GM18951 (cell line): ENCODE results near the gene HMGCL.
"Not testable (repeated sequence)": the region's sequence is repeated elsewhere in the genome, so short reads cannot be mapped to it uniquely, and the experiment has no call there.

Experiments
- POLR2A ChIP-seq: IDR thresholded peaks from 4 replicates; pipeline ENCODE4 v1.6.1; 2011; ENCODE audit warnings: mild to moderate bottlenecking; ENCODE audit not compliant: insufficient read length, insufficient read depth; ENCODE audit errors: extremely low read depth
- in situ Hi-C: fragments of 300-500 bp; cut with MboI; formaldehyde crosslinking; loops from one replicate; pipeline ENCODE4 v1.12.0; 2022; ENCODE audit warnings: low sequenced_read_pairs, mixed read lengths, inconsistent platforms; ENCODE audit not compliant: unreplicated experiment

Gene HMGCL

DNA sequence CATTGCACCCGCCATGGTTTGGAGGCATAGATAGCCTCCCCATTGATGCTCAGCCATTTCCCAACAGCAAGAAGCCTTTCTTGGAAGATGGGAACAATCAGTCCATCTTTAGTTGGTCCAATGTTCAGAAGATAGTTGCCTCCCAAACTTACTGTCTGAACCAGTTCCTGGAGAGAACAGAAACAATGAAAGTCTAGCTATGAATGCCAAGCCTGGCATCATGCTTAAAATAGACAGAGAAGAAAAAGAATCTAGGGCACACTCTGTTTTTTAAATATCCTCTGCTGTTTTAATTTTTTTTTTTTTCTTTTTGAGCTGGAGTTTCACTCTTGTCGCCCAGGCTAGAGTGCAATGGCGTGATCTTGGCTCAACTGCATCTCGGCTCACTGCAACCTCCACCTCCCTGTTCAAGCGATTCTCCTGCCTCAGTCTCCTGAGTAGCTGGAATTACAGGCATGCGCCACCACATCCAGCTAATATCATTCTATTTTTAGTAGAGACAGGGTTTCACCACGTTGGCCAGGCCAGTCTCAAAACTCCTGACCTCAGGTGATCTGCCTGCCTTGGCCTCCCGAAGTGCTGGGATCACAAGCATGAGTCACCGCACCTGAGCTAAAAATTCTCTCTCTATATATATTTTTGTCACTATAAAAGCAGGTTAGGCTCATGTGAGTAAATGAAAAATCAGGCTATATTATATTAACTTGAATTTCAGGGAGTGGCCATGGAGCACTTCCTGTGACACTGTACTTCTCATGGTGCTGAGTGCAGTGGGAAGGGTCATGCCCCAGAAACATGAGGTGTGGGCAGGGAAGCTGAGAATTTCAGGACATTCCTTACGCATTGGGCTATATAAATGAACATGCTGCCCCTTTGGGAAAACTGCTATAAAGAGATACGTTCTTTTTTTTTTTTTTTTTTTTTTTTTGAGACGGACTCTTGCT, 23.7 kb upstream of the HMGCL start:
- in situ Hi-C loops = no loop called here
- TF ChIP-seq POLR2A = no peak

DNA sequence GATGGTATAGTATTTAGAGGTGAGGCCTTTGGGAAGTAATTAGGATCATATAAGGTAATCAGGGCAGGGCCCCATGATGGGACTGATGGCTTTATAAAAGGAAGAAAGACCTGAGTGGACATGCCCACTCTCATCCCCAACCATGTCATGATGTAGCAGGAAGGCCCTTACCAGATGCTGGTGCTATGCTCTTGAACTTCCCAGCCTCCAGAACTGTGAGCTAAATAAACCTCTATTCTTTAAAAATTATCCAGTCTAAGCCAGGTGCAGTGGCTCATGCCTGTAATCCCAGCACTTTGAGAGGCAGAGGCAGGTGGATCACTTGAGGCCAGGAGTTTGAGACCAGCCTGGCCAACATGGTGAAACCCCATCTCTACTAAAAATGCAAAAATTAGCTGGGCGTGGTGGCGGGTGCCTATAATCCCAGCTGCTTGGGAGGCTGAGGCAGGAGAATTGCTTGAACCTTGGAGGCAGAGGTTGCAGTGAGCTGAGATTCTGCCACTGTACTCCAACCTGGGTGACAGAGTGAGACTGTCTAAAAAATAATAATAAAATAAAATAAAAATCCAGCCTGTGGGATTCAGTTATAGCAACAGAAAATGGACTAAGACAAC, 22.4 kb upstream of the HMGCL start:
- in situ Hi-C loops = not testable (repeated sequence)

DNA sequence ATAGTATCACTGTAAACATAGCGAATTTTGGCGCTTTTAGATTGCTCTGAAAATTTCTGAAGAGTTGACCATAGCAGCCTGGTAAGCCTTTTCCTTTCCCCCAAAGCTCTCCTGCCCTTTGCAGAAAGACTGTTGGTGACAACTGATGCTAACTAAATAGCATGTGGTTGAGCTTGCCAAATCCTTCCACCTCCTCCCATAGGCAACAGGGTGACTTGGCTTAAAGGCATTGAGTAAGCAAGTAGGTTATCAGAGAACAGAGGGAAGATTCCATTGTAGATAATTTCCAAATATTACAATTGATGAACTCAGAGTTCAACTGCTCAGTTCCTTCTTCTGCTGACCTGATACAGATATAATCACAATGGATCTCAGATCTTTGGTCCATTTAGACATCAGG, 19.9 kb upstream of the HMGCL start:
- no peak for TF ChIP-seq POLR2A
- in situ Hi-C loops = no loop called here

DNA sequence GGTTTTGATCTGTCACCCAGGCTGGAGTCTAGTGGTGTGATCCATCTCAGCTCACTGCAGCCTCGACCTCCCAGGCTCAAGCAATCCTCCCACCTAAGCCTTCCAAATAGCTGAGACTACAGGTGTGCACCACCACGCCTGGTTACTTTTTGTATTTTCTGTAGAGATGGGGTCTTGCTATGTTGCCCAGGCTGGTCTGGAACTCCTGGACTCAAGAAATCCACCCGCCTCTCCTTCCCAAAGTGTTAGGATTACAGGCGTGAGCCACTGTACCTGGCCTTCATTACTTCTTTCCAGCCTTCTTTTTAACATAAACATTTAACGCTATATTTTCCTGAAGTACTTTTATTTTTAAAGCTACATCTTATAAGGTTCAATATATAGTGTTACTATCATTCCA, 18.4 kb upstream of the HMGCL start:
- in situ Hi-C loops = no loop called here
- no peak for TF ChIP-seq POLR2A

DNA sequence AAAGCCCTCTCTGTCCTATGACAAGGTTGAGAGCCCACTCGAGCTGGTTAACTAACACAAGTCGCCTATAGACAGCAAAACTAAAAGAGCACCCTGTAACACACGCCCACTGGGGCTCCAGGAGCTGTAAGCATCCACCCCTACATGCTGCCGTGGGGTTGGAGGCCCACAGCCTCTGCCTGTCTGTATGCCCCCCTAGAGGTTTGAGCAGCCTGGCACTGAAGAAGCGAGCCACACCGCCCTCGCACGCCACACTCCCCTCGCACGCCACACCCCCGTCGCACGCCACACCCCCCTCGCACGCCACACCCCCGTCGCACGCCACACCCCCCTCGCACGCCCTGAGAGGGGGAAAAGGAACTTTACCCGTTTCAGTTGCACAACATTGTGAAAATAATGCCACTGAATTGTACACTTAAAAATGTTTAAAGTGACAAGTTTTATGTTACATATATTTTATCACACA, 13.2 kb upstream of the HMGCL start:
- TF ChIP-seq POLR2A = no peak
- in situ Hi-C loops = no loop called here

DNA sequence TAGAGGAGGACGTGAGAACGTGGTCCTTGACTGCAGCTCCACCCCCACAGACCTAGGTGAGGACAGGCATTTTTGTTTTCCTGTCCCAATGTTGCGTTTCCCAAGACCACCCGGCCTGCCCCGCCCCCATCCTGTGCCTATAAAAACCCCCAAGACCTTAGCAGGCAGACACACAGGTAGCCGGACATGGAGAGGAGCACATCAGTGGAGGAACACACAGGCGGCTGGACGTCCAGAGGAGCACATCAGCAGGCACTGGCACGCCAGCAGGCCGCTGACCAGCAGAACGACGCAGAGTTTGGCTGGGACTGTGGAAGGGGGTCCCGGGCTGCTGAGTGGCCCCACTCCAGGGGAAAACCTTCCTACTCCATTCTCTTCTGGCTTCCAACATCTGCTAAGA, 12.7 kb upstream of the HMGCL start:
- in situ Hi-C loops = no loop called here
- TF ChIP-seq POLR2A = no peak

DNA sequence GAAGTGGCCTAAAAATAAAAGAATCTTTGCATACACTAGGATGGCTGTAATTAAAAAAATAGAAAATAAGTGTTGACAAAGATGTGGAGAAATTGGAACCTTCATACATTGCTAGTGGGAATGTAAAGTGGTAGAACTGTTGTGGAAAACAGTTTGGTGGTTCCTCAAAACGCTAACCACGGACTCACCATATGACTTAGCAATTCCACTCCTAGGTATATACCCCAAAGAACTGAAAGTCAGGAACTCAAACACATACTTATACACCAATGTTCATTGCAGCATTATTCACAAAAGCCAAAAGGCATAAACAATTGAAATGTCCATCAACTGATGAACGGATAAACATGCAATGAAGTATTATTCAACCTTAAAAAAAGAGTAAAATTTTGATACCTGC, 10.8 kb upstream of the HMGCL start:
- in situ Hi-C loops = no loop called here
- TF ChIP-seq POLR2A = no peak

DNA sequence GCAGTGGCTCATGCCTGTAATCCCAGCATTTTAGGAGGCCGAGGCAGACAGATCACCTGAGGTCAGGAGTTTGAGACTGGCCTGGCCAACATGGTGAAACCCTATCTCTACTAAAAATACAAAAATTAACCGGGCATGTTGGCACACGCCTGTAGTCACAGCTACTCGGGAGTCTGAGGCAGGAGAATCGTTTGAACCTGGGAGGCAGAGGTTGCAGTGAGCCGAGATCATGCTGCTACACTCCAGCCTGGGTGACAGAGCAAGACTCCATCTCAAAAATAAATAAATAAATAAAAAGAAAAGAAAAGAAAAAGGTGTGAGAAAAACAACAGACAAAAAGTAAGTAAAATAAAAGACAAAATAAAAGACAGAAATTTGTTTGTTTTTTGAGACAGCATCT, 8.9 kb upstream of the HMGCL start:
- in situ Hi-C loops = not testable (repeated sequence)

DNA sequence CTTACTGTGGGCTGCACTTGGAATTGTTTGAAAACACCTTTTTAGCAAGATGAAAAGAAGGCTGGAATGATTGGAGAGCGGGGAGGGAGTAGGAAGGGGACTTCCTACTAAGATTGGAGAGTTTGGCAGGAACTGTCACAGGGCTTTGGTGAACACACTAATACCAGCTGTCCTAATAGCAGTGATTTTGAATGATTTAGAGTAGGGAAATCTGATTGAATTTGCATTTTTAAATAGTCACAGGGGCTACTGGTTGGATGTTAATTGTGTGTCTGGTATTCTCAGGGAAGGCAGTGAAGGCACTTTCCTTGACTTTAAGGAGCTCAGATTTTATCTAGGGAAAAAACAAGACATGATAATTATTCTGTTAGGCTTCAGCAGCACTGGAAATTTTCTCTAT, 2.5 kb upstream of the HMGCL start:
- in situ Hi-C loops = no loop called here
- TF ChIP-seq POLR2A = no peak

DNA sequence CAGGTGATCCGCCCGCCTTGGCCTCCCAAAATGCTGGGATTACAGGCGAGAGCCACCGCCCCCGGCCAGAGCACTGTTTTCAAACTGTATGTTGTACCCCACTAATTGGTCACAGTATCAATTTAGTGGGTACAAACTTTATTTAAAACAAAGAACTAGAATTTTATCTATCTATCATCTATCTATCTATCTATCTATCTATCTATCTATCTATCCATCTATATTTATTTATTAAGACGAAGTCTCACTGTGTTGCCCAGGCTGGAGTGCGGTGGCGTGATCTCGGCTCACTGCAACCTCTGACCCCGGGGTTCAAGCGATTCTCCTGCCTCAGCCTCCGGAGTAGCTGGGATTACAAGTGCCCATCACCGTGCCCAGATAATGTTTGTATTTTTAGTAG, 1.4 kb upstream of the HMGCL start:
- in situ Hi-C loops = not testable (repeated sequence)

DNA sequence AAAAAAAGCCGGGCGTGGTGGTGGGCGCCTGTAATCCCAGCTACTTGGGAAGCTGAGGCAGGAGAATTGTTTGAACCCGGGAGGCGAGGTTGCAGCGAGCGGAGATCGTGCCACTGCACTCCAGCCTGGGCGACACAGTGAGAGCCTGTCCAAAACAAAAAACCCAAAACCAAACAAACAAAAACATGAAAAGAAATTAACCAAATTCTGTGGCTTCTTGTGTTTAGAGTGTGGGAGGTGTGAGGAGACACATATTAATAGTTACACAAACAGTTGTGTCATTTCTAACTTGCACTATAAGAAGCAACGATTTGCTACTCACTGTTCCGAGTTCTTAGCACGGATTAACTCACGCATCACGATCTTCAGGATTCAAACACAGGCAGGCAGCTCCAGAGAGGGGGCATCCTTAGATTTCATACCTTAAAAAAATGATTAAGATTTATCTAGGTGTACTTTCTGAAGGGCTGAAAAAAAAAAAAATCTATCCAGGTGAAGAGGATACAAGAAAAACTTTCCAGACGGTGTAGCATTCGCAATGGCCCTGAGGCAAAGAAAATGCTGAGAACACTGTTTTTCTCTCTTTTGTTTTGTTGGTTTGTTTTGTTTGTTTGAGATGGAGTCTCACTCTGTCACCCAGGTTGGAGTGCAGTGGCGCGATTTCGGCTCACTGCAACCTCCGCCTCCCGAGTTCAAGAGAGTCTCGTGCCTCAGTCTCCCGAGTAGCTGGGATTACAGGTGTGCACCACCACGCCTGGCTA, 713 bp upstream of the HMGCL start:
- in situ Hi-C loops = no loop called here
- TF ChIP-seq POLR2A = no peak

DNA sequence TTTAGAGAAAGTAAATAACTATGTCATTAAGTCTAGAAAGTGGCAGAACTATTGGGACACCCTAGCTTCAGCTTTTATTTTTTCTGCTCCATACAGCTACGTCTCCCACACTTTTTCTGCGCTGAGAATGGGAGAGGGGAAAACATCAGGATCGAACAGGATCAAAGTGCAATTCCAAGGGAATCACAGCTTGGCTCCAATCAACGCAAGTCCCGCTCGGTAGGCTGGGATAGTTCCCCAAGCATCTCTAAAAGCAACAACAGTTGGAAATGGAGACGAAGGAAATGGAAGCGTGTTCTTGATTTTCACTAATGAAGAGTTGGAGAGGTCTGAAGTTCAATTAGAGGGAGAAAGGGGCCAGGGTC, 536 bp downstream of the HMGCL start:
- TF ChIP-seq POLR2A = no peak
- in situ Hi-C loops = no loop called here

DNA sequence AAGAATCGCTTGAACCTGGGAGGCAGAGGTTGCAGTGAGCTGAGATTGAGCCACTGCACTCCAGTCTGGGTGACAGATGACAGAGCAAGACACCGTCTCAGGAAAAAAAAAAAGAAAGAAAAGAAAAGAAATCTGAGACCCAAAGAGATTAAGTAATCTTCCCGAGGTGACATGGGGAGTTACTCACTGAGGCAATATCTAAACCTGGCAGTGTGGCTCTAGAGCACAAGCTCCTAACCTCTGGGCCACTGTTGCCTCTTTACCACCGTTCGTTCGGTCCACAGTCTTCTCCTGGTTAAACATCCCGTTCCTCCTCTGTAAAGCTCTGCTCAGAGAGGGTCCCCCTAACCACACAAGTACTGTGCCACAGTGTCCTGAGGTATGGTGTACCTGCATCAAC, 1.5 kb downstream of the HMGCL start:
- TF ChIP-seq POLR2A = no peak

DNA sequence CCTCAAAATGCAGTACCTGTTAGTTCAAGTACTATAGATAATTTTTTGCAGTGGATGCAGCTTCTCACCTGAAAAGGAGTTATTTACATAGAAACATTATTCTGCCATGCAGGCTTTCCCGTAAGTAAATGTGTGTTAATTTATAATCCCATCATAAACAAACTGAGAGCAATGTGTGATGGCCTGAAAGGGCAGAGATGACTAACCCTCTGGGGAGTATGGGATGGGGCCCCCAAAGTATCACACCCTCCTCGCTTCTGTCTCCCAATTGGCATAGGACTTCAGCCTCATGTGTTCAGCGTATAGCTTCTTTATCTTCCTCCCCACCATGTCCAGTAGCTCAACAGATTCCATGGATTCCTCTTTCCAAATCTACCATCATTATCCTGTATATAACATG, 7.6 kb downstream of the HMGCL start:
- no peak for TF ChIP-seq POLR2A
- in situ Hi-C loops = loop anchor here (10.0 kb wide), 1 partner anchor 47 kb away; the partner anchor contains the start of gene FUCA1

More for the DNA sequence above, 1.5 kb downstream of the HMGCL start:
- in situ Hi-C loops = no loop called here
